H1 (cell line): ENCODE measurements around the gene ADORA1. TPM values are rescaled to one million over a fixed set of nuclear protein-coding genes. Genes with fewer than 3 reads are reported as not detected.

Source experiments
- CBX8 ChIP-seq: fragments of 300-800, 300-1000 bp; sonication (generic); IDR thresholded peaks from 2 replicates; pipeline ENCODE4 v1.7.1; 2016; ENCODE audit warnings: low read depth, low read length, borderline replicate concordance
- CHD2 ChIP-seq: IDR thresholded peaks from 2 replicates; pipeline ENCODE4 v1.6.1; 2012; ENCODE audit warnings: low read length, improper control_type of control experiment
- GABPA ChIP-seq: IDR thresholded peaks from 2 replicates; pipeline ENCODE4 v1.6.1; 2011; ENCODE audit warnings: mild to moderate bottlenecking, low read length, moderate library complexity, borderline replicate concordance; ENCODE audit not compliant: insufficient read depth
- HDAC2 ChIP-seq, 2 experiments: fragments of 300-600 bp in 1 of 2; sonication (generic) in 1 of 2; IDR thresholded peaks; 2 replicates each; pipeline ENCODE4 v1.6.1; 2011 to 2012; ENCODE audit warnings: low read depth in 2 of 2, low read length in 2 of 2, mild to moderate bottlenecking in 2 of 2, moderate library complexity in 2 of 2, borderline replicate concordance in 1 of 2, inconsistent platforms in 1 of 2
- KDM4A ChIP-seq: IDR thresholded peaks from one replicate; pipeline ENCODE4 v1.7.1; 2012; ENCODE audit warnings: low read depth, mild to moderate bottlenecking, moderate library complexity, low read length, inconsistent platforms; ENCODE audit not compliant: severe bottlenecking
- SIN3A ChIP-seq, 2 experiments: IDR thresholded peaks in 1 of 2; conservative IDR thresholded peaks in 1 of 2; 2 replicates each; pipeline ENCODE4 v1.6.1; 2011 to 2012; ENCODE audit warnings: low read length in 2 of 2, improper control_type of control experiment in 1 of 2, low read depth in 1 of 2, mild to moderate bottlenecking in 1 of 2
- TAF1 ChIP-seq: IDR thresholded peaks from 2 replicates; pipeline ENCODE4 v1.6.1; 2011; ENCODE audit warnings: mild to moderate bottlenecking, low read depth, low read length
- TAF7 ChIP-seq: optimal IDR thresholded peaks from 2 replicates; pipeline ENCODE3; 2011; ENCODE audit warnings: low read depth, mild to moderate bottlenecking, inconsistent platforms, low read length, moderate library complexity, borderline replicate concordance
- polyA plus RNA-seq, 7 experiments: library from polyadenylated mRNA; depleted of rRNA in 3 of 7; stranded (reverse) in 5 of 7; unstranded in 2 of 7; fragments of >200 nt in 5 of 7; fragments of 200-250 nt in 2 of 7; gene quantifications; 1 replicate in 5 of 7; 2 replicates in 1 of 7; 4 replicates in 1 of 7; pipeline versions ENCODE4 v1.2.1 to v1.2.3, GENCODE V29; 2011 to 2013; ENCODE audit warnings: missing spikeins in 2 of 7, mixed read lengths in 2 of 7
- total RNA-seq: library from RNA; stranded (reverse); fragmentation: NEBNext Ultra II Directional; extraction: Animal tissue kit (Norgen Biotek cat#: 25700); gene quantifications from 2 replicates; pipeline ENCODE4 v1.2.1, GENCODE V29; 2021
- TF ChIP-seq, protein P1 (sequence below): IDR thresholded peaks from 2 replicates; pipeline ENCODE4 v1.6.1; 2011; ENCODE audit warnings: low read length, improper control_type of control experiment
- TF ChIP-seq, protein P2 (sequence below): IDR thresholded peaks from 2 replicates; pipeline ENCODE4 v1.6.1; 2012; ENCODE audit warnings: inconsistent platforms

ADORA1 gene
- total and polyA plus RNA-seq, 2 of the 8 experiments (the other 6 are each of a cell fraction or from before 2014, with no cell fraction given) = 3.3 to 6.7 TPM

DNA sequence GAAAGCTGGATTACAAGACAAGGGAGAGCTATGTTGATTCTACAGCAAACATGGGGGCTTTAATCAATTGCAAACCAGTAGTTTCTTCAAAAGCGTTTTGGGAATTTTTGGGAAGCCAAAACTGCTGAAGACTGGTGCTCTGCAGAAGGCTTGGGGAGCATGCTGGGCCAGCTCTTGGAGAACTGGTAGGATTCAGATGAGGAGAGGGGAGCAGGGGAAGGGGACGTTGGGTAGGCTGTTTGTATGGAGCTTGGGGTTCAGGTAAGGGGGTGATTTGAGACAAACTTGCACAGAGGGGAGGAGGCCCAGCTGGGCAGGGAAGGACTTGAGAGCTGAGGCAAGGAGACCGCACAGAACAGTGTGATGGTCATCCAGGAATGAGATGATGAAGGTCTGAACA lies 39.1 kb upstream of the ADORA1 start (continued):
- TF ChIP-seq CBX8 = no peak
- no peak for TF ChIP-seq KDM4A
- TF ChIP-seq TAF7 = no peak
- TF ChIP-seq, protein P1, sequence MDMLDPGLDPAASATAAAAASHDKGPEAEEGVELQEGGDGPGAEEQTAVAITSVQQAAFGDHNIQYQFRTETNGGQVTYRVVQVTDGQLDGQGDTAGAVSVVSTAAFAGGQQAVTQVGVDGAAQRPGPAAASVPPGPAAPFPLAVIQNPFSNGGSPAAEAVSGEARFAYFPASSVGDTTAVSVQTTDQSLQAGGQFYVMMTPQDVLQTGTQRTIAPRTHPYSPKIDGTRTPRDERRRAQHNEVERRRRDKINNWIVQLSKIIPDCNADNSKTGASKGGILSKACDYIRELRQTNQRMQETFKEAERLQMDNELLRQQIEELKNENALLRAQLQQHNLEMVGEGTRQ = no peak
- TF ChIP-seq, protein P2, sequence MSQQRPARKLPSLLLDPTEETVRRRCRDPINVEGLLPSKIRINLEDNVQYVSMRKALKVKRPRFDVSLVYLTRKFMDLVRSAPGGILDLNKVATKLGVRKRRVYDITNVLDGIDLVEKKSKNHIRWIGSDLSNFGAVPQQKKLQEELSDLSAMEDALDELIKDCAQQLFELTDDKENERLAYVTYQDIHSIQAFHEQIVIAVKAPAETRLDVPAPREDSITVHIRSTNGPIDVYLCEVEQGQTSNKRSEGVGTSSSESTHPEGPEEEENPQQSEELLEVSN = no peak
- no peak for TF ChIP-seq GABPA
- no peak for TF ChIP-seq SIN3A (conservative IDR thresholded peaks at IDR 0.05 in 1 of 2, IDR thresholded peaks at IDR 0.05 in 1 of 2; ENCODE audit: low read depth in 1 of 2, low read length in 2 of 2)
- no peak for TF ChIP-seq CHD2
- TF ChIP-seq TAF1 = no peak
- no peak for TF ChIP-seq HDAC2 (IDR thresholded peaks at IDR 0.05; ENCODE audit: borderline replicate concordance in 1 of 2, low read depth in 2 of 2, low read length in 2 of 2)
